SKM-1 treated with dmso at 0.1 percent for 144 hours (cell line): ENCODE data around the gene RDX.
"Not testable (repeated sequence)": the region's sequence is repeated elsewhere in the genome, so short reads cannot be mapped to it uniquely, and the experiment has no call there.

Experiments used
- DNase-seq: peaks from one replicate; lab custom pipeline; 2025; ENCODE audit not compliant: unreplicated experiment; lab: John Stamatoyannopoulos, UW

Gene RDX

GRCh38 chr11:110207123-110207522 is 89.3 kb downstream of the RDX start:
- DNase-seq, result no peak

GRCh38 chr11:110200836-110201235 is 95.6 kb downstream of the RDX start:
- DNase-seq, result no peak

GRCh38 chr11:110200241-110200640 is 96.2 kb downstream of the RDX start:
- DNase-seq, result no peak

- DNase-seq, result no peak
Observed at GRCh38 chr11:110199184-110199981, 97.0 kb downstream of the RDX start.

- DNase-seq, result no peak
Observed at GRCh38 chr11:110198031-110198729, 98.2 kb downstream of the RDX start.

GRCh38 chr11:110196884-110197420 is 99.5 kb downstream of the RDX start:
- DNase-seq, result no peak

- DNase-seq, result no peak
Observed at GRCh38 chr11:110196241-110196754, 100.1 kb downstream of the RDX start.

GRCh38 chr11:110194211-110194766 is 102.1 kb downstream of the RDX start:
- DNase-seq, result not testable (repeated sequence)

- DNase-seq, result not testable (repeated sequence)
Observed at GRCh38 chr11:110192604-110193282, 103.7 kb downstream of the RDX start.

- DNase-seq, result no peak
Observed at GRCh38 chr11:110190885-110191284, 105.5 kb downstream of the RDX start.

GRCh38 chr11:110187731-110188130 is 108.7 kb downstream of the RDX start:
- no peak for DNase-seq

- DNase-seq, result no peak
Observed at GRCh38 chr11:110186867-110187266, 109.5 kb downstream of the RDX start.

GRCh38 chr11:110186456-110186855 is 110.0 kb downstream of the RDX start:
- DNase-seq, result no peak

GRCh38 chr11:110185599-110185998 is 110.8 kb downstream of the RDX start:
- no peak for DNase-seq

- DNase-seq, result no peak
Observed at GRCh38 chr11:110185121-110185591, 111.3 kb downstream of the RDX start.

GRCh38 chr11:110184456-110184855 is 112.0 kb downstream of the RDX start:
- DNase-seq, result no peak

GRCh38 chr11:110182886-110183285 is 113.5 kb downstream of the RDX start:
- DNase-seq, result no peak

GRCh38 chr11:110179064-110179463 is 117.3 kb downstream of the RDX start:
- DNase-seq, result no peak

GRCh38 chr11:110177086-110177456 is 119.3 kb downstream of the RDX start:
- DNase-seq, result no peak

- no peak for DNase-seq
Observed at GRCh38 chr11:110176366-110177085, 119.9 kb downstream of the RDX start.
